Thoracic aorta (tissue), 2 donors: ENCODE measurements around the gene CXorf51A. TPM values are rescaled to one million over a fixed set of nuclear protein-coding genes. Genes with fewer than 3 reads are reported as not detected.
"Not testable (repeated sequence)": the region's sequence is repeated elsewhere in the genome, so short reads cannot be mapped to it uniquely, and the experiment has no call there.

Experiments used
- ATAC-seq: fragments of 150-250 bp; one replicate; pipeline ENCODE4 v1.8.0; 2017; ENCODE audit warnings: low read depth; ENCODE audit not compliant: insufficient number of reproducible peaks, low FRiP score
- DNase-seq: peaks from one replicate; pipeline ENCODE4 v3.0.0-alpha.2; 2020; ENCODE audit warnings: low spot score
- H3K27ac ChIP-seq, 2 donors: fragments of 200-600 bp; sonication (generic); 1 replicate in 1 of 2; 2 replicates in 1 of 2; pipeline ENCODE4 v1.5.1; 2016; ENCODE audit warnings: mild to moderate bottlenecking in 2 of 2, moderate library complexity in 2 of 2
- H3K27me3 ChIP-seq: fragments of 200-600 bp; sonication (generic); replicated peaks from 2 replicates; pipeline ENCODE4 v1.6.0; 2016; ENCODE audit warnings: mild to moderate bottlenecking; ENCODE audit not compliant: insufficient read depth
- H3K36me3 ChIP-seq: fragments of 200-600 bp; sonication (generic); one replicate; pipeline ENCODE4 v1.5.1; 2016
- H3K4me1 ChIP-seq, 2 donors: fragments of 200-600 bp; sonication (generic); 1 replicate in 1 of 2; 2 replicates in 1 of 2; pipeline versions ENCODE4 v1.5.1 to v1.6.0; 2016; ENCODE audit warnings: low read depth in 2 of 2, mild to moderate bottlenecking in 1 of 2; ENCODE audit not compliant: control insufficient read depth in 1 of 2
- H3K4me3 ChIP-seq: fragments of 200-600 bp; sonication (generic); 2 replicates; pipeline ENCODE4 v1.5.1; 2016; ENCODE audit warnings: mild to moderate bottlenecking
- H3K9me3 ChIP-seq: fragments of 200-600 bp; sonication (generic); 2 replicates; pipeline ENCODE4 v1.5.1; 2016
- CTCF ChIP-seq: fragments of 200-600 bp; sonication (generic); IDR thresholded peaks from one replicate; pipeline ENCODE4 v1.5.1; 2019; ENCODE audit warnings: antibody characterized with exemption
- total RNA-seq, 2 donors: library from RNA; depleted of rRNA; stranded (reverse); fragments of >200 nt; gene quantifications; one replicate each; pipeline versions ENCODE4 v1.1.0 to v1.2.3, GENCODE V29; 2016

Gene CXorf51A
- total RNA-seq: not detected

GRCh38 chrX:146814644-146815043 lies at the start of gene CXorf51A:
Gene CXorf51A, minus strand, starts transcription at chrX:146814744. Its CDS starts 21 bp downstream, at chrX:146814723.
- not testable (repeated sequence) for H3K27me3 ChIP-seq, H3K36me3 ChIP-seq, DNase-seq, H3K9me3 ChIP-seq, ATAC-seq, H3K4me1 ChIP-seq, H3K4me3 ChIP-seq, H3K27ac ChIP-seq

- no peak for DNase-seq
- no peak for ATAC-seq
- TF ChIP-seq CTCF: no peak
Observed at GRCh38 chrX:146863566-146863965, 49.0 kb upstream of the CXorf51A start.

GRCh38 chrX:146854281-146854680 lies 39.7 kb upstream of the CXorf51A start:
- DNase-seq: no peak
- Histone ChIP-seq H3K27ac (no peak overlapping the region), H3K9me3 (no peaks in the 10 kb centered on the region), H3K4me3 (no peak overlapping the region), H3K36me3 (no peaks in the 10 kb centered on the region), H3K27me3 (no peaks in the 10 kb centered on the region), H3K4me1 (no peaks in the 10 kb centered on the region)
- ATAC-seq: no peak
- no peak for TF ChIP-seq CTCF

More at GRCh38 chrX:146863566-146863965, 49.0 kb upstream of the CXorf51A start:
- Histone ChIP-seq H3K27me3 (no peaks in the 10 kb centered on the region), H3K4me3 (no peak overlapping the region), H3K27ac (no peak overlapping the region), H3K36me3 (no peaks in the 10 kb centered on the region), H3K4me1 (no peaks in the 10 kb centered on the region), H3K9me3 (no peaks in the 10 kb centered on the region)

GRCh38 chrX:146831994-146832393 lies 17.4 kb upstream of the CXorf51A start:
- Histone ChIP-seq H3K4me1 (no peaks in the 10 kb centered on the region), H3K27me3 (no peaks in the 10 kb centered on the region), H3K9me3 (no peaks in the 10 kb centered on the region), H3K27ac (no peak overlapping the region), H3K36me3 (no peaks in the 10 kb centered on the region), H3K4me3 (no peak overlapping the region)
- DNase-seq (no peak), ATAC-seq (no peak)
- TF ChIP-seq CTCF: no peak

- not testable (repeated sequence) for DNase-seq, H3K9me3 ChIP-seq, ATAC-seq, H3K36me3 ChIP-seq, H3K4me3 ChIP-seq, H3K27ac ChIP-seq, H3K27me3 ChIP-seq, H3K4me1 ChIP-seq
Observed at GRCh38 chrX:146809471-146809870, 5.1 kb downstream of the CXorf51A start, which contains the start of gene CXorf51B. Gene CXorf51B, plus strand, starts transcription at chrX:146809771. Its CDS starts 21 bp downstream, at chrX:146809792.

Other genes starting within 250 kb of the CXorf51A start
- gene CXorf51B, start 5.0 kb downstream of the CXorf51A start, total RNA-seq: not detected